Mononuclear cell (primary cell): ENCODE data around the gene SCN1A. TPM values are rescaled to one million over a fixed set of nuclear protein-coding genes. Genes with fewer than 3 reads are reported as not detected.
"Not testable (repeated sequence)": the region's sequence is repeated elsewhere in the genome, so short reads cannot be mapped to it uniquely, and the experiment has no call there.

Source experiments
- H3K27me3 ChIP-seq: 2 replicates; pipeline ENCODE4 v1.6.0; 2011; ENCODE audit warnings: low read length, control low read depth; ENCODE audit not compliant: insufficient read depth
- H3K4me1 ChIP-seq: 2 replicates; pipeline ENCODE4 v1.5.1; 2011; ENCODE audit warnings: mild to moderate bottlenecking, low read length, control low read depth; ENCODE audit not compliant: insufficient read depth
- H3K4me3 ChIP-seq: 2 replicates; pipeline ENCODE4 v1.5.1; 2011; ENCODE audit warnings: mild to moderate bottlenecking, low read length, moderate library complexity
- H3K9me3 ChIP-seq: 2 replicates; pipeline ENCODE4 v1.5.1; 2011; ENCODE audit warnings: low read depth, mild to moderate bottlenecking, control low read depth, low read length
- total RNA-seq: library from RNA; depleted of rRNA; stranded (reverse); fragments of >200 nt; gene quantifications from one replicate; pipeline ENCODE4 v1.2.3, GENCODE V29; 2012

Gene SCN1A
- total RNA-seq, 1 donor, result not detected

GRCh38 chr2:166140932-166141331 lies 13.1 kb upstream of the SCN1A start:
- Histone ChIP-seq H3K4me3 (no peak overlapping the region), H3K4me1 (no peaks in the 10 kb centered on the region), H3K9me3 (no peaks in the 10 kb centered on the region), H3K27me3 (no peaks in the 10 kb centered on the region)

GRCh38 chr2:166140475-166140874 lies 12.7 kb upstream of the SCN1A start:
- no peaks in the 10 kb centered on the region for H3K9me3 ChIP-seq
- no peaks in the 10 kb centered on the region for H3K27me3 ChIP-seq
- no peak overlapping the region for H3K4me3 ChIP-seq
- no peaks in the 10 kb centered on the region for H3K4me1 ChIP-seq

- not testable (repeated sequence) for H3K4me1 ChIP-seq, H3K4me3 ChIP-seq, H3K27me3 ChIP-seq, H3K9me3 ChIP-seq
Measured at GRCh38 chr2:166139479-166139878, 11.7 kb upstream of the SCN1A start.

GRCh38 chr2:166138667-166139066 lies 10.8 kb upstream of the SCN1A start:
- Histone ChIP-seq H3K4me1 (no peaks in the 10 kb centered on the region), H3K27me3 (no peaks in the 10 kb centered on the region), H3K4me3 (no peak overlapping the region)

GRCh38 chr2:166138144-166138543 lies 10.3 kb upstream of the SCN1A start:
- peaks cover under 1% of the 10 kb centered on the region for H3K27me3 ChIP-seq
- H3K9me3 ChIP-seq, result no peaks in the 10 kb centered on the region
- H3K4me1 ChIP-seq, result no peaks in the 10 kb centered on the region
- H3K4me3 ChIP-seq, result no peak overlapping the region

More at GRCh38 chr2:166138667-166139066, 10.8 kb upstream of the SCN1A start:
- H3K9me3 ChIP-seq, result no peaks in the 10 kb centered on the region

GRCh38 chr2:166137331-166137730 lies 9.5 kb upstream of the SCN1A start:
- no peaks in the 10 kb centered on the region for H3K4me1 ChIP-seq
- no peak overlapping the region for H3K4me3 ChIP-seq
- H3K27me3 ChIP-seq, result peaks cover 3% of the 10 kb centered on the region
- no peaks in the 10 kb centered on the region for H3K9me3 ChIP-seq

GRCh38 chr2:166135849-166136258 lies 8.0 kb upstream of the SCN1A start:
- H3K4me3 ChIP-seq, result no peak overlapping the region
- no peaks in the 10 kb centered on the region for H3K9me3 ChIP-seq
- no peaks in the 10 kb centered on the region for H3K4me1 ChIP-seq
- peaks cover 3% of the 10 kb centered on the region for H3K27me3 ChIP-seq

GRCh38 chr2:166135152-166135848 lies 7.5 kb upstream of the SCN1A start:
- H3K4me3 ChIP-seq, result no peak overlapping the region
- H3K9me3 ChIP-seq, result no peaks in the 10 kb centered on the region
- H3K27me3 ChIP-seq, result peaks cover 3% of the 10 kb centered on the region
- H3K4me1 ChIP-seq, result no peaks in the 10 kb centered on the region

GRCh38 chr2:166134252-166135151 lies 6.7 kb upstream of the SCN1A start:
- Histone ChIP-seq H3K9me3 (no peaks in the 10 kb centered on the region), H3K4me1 (no peaks in the 10 kb centered on the region), H3K4me3 (no peak overlapping the region), H3K27me3 (peaks cover 7% of the 10 kb centered on the region)

- H3K4me3 ChIP-seq, result no peak overlapping the region
- no peaks in the 10 kb centered on the region for H3K9me3 ChIP-seq
- peaks cover 7% of the 10 kb centered on the region for H3K27me3 ChIP-seq
- no peaks in the 10 kb centered on the region for H3K4me1 ChIP-seq
Measured at GRCh38 chr2:166133653-166134052, 5.8 kb upstream of the SCN1A start.

- Histone ChIP-seq H3K4me3 (no peak overlapping the region), H3K4me1 (no peaks in the 10 kb centered on the region), H3K27me3 (peaks cover 7% of the 10 kb centered on the region), H3K9me3 (no peaks in the 10 kb centered on the region)
Measured at GRCh38 chr2:166128156-166128505, 311 bp upstream of the SCN1A start.

- H3K9me3 ChIP-seq, result no peaks in the 10 kb centered on the region
- H3K4me3 ChIP-seq, result no peak overlapping the region
- H3K27me3 ChIP-seq, result peaks cover 5% of the 10 kb centered on the region
- no peaks in the 10 kb centered on the region for H3K4me1 ChIP-seq
Measured at GRCh38 chr2:166126007-166126639, 1.7 kb downstream of the SCN1A start.

- Histone ChIP-seq H3K4me1 (no peaks in the 10 kb centered on the region), H3K4me3 (no peak overlapping the region), H3K27me3 (peaks cover 5% of the 10 kb centered on the region), H3K9me3 (no peaks in the 10 kb centered on the region)
Measured at GRCh38 chr2:166125557-166125956, 2.3 kb downstream of the SCN1A start.

- Histone ChIP-seq H3K27me3 (no peaks in the 10 kb centered on the region), H3K4me3 (no peak overlapping the region), H3K4me1 (no peaks in the 10 kb centered on the region), H3K9me3 (no peaks in the 10 kb centered on the region)
Measured at GRCh38 chr2:166118180-166118579, 9.6 kb downstream of the SCN1A start.

- Histone ChIP-seq H3K9me3 (no peaks in the 10 kb centered on the region), H3K4me1 (no peaks in the 10 kb centered on the region), H3K27me3 (no peaks in the 10 kb centered on the region), H3K4me3 (no peak overlapping the region)
Measured at GRCh38 chr2:166117491-166117890, 10.3 kb downstream of the SCN1A start.
